Middle frontal gyrus (tissue), 1 donor: ENCODE data around the gene SORCS3.
A peak's percentile ranks its signal among the peaks of the same experiment; 100 is the strongest.

Source experiments
- DNase-seq: peaks from one replicate; pipeline ENCODE4 v3.0.0-alpha.2; 2015; ENCODE audit warnings: low spot score; ENCODE audit errors: extremely low spot score

Gene SORCS3

GRCh38 chr10:104643303-104643663 lies 2.2 kb downstream of the SORCS3 start:
- DNase-seq, result no peak

DNA sequence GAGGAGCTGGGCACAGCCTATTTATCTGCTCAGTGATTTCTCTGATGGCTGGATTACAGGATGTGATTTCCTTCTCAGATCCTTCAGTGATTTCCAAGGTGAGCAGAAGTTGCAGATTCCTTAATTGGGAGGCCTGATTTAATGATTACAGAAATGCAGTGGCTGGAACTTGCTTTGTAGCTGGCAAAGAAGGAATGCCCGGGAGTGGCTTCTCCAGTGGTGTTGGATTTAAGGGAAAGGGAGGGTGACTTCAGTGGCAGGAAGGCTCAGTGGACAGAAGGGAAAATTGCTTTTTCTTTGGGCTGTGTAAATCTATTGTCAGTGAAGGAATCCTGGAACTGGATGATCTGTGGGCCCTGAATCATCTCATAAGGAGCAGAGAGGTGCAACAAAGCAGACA lies 5.1 kb downstream of the SORCS3 start:
- no peak for DNase-seq

GRCh38 chr10:104648421-104648820 lies 7.3 kb downstream of the SORCS3 start:
- no peak for DNase-seq

DNA sequence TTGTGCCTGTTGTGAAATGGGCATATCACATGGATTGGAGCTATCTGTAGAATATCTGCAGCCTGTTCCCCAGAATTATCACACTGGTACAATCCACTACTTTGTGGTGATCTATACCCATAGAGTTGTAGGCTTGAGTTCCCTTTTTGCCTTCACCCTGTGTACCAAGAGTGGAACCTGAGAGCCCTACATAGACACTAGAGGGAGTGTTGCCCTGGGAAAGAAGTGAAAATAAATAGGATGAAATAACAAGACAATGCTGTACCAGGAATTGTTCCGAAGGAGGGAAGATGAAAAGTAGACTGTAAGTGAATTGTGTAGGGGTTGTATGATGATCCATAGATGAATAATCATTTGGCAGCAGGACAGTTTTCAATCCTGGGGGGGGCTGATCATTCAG lies 9.0 kb downstream of the SORCS3 start:
- no peak for DNase-seq

DNA sequence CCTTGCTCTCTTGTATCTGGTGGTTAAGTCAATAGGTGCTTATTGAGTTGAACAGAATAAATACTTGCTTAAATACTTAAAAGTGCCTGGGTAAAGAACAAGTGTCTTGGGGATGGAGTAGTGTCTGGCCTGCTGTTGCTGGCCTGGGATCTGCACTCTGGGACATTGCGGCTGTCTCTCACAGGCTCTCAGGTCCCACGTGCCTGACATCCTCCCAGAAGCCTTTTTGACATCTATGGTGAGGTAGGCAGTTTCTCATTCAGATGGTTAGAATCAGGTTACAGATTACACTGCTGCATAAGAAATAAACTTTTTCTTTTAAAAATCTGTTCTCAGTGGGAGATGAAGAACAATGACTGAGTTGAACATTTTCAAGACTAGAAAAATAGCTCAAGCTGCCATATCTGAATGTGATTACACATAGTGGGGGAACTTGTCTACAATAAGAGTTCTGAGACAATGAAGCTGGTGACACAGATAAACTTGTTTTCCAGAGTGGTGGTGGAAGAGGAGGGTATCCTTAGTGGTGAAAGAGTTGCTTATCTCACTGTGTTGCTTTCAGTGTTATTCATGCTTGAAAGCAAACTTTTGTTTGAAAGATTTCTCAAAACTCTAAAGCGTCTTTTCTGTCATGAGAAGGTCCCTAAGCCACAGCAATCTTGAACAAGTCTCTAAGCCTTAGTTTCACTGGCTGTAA lies 9.7 kb downstream of the SORCS3 start:
- no peak for DNase-seq

- DNase-seq, result no peak
Measured at GRCh38 chr10:104657036-104657435, 15.9 kb downstream of the SORCS3 start.

DNA sequence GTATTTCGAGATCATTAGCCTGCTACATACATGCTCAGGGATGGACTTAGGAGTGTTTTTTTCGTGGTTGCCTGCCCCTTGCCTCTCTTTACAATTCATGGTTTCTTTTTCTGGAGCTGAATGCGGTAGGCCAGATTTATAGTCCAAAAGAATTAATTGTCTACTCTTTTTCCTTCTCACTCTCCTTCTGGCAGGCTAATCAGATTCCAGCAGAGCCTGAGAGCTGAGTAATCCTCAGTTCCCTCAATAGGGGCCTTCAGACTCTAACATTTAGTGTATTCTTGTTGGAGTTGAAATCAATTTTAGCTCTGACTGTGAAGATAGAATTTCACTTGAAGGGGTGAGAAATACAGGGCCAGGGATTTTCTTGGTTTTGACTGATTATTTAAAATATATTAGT lies 16.4 kb downstream of the SORCS3 start:
- no peak for DNase-seq

DNA sequence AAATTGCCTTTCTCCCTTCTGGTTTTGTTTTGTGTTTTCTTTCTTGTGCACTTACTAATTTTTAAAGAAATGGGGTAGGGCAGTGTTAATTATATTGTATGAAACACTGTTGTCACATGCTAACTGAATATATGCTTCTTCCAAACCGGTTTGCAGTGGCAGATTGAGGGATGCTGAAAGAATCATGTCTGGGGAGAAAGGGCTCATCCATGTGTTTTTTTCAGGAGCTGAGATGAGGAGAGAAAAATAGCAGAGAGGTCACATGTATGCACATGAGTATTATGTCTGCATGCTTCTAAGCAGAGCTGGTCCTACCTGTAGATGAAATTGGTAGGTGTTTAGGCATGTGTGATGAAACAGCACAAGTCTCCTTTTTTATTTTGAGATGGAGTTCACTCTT lies 17.0 kb downstream of the SORCS3 start:
- no peak for DNase-seq

- no peak for DNase-seq
Measured at GRCh38 chr10:104659809-104660208, 18.7 kb downstream of the SORCS3 start.

DNA sequence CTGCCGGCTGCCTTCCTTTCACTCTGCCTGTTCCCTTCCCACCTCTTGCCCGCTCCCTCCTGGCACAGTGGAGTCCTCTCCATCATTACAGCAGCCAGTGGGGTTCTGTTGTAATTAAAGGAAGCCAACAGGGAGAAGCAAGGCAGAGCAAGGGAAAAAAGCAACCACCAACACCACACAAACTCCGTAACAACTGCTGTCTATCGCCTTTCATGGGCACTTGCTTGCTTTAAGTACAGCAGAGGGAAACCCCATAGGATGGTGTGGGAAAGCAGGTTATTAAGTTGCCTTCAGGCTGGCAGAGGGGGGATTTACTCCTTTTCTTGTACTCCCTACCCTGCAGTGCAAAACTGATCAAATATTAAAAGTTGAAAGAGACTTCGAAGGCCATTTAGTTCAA lies 22.0 kb downstream of the SORCS3 start:
- no peak for DNase-seq

DNA sequence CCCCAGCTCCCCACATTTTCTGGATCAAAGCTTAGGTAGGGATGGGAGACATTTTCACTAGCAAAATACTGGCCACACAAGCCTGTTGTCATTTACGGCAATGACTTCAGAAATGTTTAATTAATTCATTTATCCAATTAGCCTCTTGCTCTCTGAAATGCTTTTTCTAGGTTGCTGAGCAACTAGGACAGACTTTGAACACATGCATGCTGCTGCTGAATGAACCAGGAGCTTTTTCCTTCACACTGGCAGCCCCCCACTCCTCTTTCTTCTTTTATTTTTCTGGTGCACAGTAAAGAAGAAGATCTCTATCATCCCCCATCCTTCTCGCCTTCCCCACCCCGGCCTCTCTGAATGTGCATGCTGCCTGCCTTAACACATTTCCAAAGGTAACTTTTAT lies 22.5 kb downstream of the SORCS3 start:
- DNase-seq, result no peak

GRCh38 chr10:104664205-104664604 lies 23.1 kb downstream of the SORCS3 start:
- DNase-seq, result no peak

GRCh38 chr10:104665174-104665573 lies 24.1 kb downstream of the SORCS3 start:
- no peak for DNase-seq

GRCh38 chr10:104666106-104666505 lies 25.0 kb downstream of the SORCS3 start:
- no peak for DNase-seq

DNA sequence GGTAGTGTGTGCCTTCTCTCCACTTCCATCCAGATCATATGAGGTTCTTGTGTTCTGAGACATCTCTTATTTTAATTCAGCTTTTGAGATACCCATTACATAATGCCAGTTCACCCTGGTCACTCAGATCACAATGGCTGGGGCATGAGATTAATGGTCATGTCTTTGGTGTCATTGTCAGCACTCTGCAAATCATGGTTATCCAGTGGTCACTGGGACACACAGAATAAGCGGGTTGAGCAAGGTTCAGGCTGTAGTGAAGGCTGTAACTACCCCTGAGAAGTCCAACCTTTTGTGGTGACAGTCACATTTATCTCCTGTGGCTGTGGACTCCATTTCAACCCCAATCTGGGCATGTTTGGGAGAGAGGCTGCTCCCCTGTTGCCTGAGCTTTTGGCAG lies 35.8 kb downstream of the SORCS3 start:
- DNase-seq, result no peak

DNA sequence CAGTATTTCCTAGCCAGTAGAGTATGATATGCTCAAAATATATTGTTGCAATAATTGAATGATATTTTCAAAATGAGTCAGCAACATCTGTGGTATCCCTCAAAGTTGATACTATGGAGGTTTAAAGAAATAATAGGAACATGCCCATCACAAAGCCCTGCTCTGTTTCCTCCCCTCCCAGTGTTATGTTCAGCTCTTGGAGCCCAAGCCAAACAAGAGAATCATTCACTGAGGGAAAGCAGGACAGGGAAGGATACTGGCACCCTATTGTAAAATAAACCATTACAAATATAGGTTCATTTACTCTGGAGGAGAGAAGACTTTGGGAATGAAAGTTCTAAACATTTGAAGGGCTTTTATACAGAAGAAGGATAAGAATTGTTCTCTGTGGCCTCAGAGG lies 37.6 kb downstream of the SORCS3 start:
- no peak for DNase-seq

DNA sequence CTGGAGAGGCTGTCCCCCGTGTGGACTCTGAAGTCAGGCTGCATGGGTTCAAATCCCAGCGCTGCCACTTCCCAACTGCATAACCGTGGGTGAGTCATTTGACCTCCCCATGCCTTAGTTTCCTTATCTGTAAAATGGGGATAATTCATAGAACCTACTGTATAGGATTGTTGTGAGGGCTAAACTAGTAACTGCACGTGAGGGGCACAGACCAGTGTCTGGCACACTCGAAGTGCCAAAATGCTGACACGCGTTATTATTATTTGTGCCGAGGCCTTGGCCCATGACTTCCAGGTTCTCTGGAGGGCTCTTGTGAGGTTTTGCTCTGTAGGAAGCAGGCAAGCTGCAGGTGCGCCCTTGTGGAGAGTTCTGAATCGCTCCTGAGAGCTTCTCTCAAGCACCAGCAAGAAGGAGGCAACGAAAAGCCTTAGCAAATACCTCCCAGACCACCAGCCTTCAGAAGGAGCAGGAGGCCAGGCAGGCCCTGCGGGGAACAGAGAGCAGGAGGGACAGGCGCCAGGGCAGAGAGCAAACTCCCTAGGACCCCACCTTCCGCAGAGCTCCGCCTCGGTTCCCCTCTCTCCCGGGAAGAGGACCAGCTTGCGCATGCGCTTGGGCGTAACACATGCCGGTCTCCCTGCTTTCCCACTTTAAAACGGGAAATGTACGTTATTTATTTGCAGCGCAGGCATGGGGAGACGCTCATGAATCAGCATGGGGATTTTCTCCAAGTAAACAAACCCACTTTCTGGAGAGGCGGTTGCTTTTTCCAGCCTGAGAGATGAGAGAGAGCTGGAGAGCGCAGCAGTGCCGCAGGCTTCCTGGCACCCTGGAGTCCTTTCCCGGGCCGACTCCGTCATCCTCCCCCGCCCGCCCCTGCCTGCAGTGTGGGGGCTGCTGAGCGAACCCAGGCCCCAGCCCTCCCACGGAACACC lies 39.6 kb downstream of the SORCS3 start:
- peak; percentile 67 for DNase-seq

DNA sequence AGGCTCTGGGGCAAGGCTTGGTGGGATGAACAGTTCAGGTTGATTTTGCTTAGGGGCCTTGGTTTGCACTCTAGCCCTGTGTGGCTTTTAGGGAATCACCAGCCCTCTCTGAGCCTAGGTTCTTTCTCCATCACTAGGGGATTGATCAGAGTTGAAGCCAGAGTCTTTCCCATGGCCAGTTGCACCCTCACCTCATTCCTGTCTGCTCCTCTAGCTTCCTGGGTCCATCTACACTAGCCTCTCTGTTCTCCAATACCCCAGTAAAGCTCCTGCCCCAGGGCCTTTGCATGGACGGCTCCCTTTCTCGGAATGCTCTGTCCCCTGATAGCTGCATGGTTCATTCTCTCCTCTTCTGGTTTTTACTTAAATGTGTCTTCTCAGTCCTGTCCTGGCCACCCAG lies 40.4 kb downstream of the SORCS3 start:
- DNase-seq, result no peak

- DNase-seq, result no peak
Measured at GRCh38 chr10:104683567-104683966, 42.5 kb downstream of the SORCS3 start.

DNA sequence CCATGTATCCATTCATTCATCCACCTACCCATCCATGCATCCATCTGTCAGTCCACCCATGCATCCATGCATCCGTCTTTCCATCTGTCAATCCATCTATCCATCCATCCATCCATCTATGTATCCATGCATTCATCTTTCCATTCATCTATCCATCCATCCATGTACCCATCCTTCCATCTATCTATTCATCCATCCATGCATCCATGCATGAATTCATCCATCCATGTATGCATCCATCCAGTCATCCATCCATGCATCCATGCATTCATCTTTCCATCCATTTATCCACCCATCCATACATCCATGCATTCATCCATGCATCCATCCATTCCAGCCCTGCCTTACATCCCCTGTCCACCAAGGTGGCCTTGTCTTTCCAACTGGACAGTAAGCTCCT lies 45.7 kb downstream of the SORCS3 start:
- DNase-seq, result no peak

- peak; percentile 46 for DNase-seq
Measured at GRCh38 chr10:104688251-104689042, 47.4 kb downstream of the SORCS3 start.

- DNase-seq, result no peak
Measured at GRCh38 chr10:104689105-104689504, 48.0 kb downstream of the SORCS3 start.
